ENCODE measurements around the gene VWF.
"Not testable (repeated sequence)": the region's sequence is repeated elsewhere in the genome, so short reads cannot be mapped to it uniquely, and the experiment has no call there.

GRCh38 chr12:6025703-6026298 is 98.7 kb downstream of the VWF start:
- not testable (repeated sequence) for TF ChIP-seq CTCF, POLR2AphosphoS5, EP300, POLR2A (IDR thresholded peaks at IDR 0.05)

Data from gastroesophageal sphincter (tissue), 3 donors.